ENCODE results near the gene TTC27. TPM values are rescaled to one million over a fixed set of nuclear protein-coding genes. Genes with fewer than 3 reads are reported as not detected.

TTC27 gene
- total and polyA plus RNA-seq, 8 donors: 3.4 to 13.3 (median 9.9) TPM

DNA sequence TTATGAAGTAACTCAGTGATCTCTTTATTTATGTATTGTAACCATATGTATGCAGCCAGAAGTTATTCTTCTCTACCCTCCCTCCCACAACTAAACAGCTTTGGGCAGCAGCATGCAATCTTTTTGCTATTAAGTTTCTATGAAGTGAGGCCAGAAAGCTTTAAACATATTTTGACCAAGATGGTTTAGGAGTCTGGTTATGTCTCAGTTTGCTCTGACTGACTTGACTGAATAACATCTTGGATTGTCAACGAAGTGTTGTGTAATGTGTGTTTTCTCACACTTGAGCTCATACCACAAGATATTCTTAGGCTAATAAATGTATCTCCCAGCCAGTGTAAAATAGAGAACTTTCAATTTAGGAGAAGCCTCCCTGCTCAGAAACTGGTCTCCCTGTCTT lies 104.3 kb downstream of the TTC27 start:
- intact Hi-C loops (cut with DNase I): no loop called here
- no peak for ATAC-seq

DNA sequence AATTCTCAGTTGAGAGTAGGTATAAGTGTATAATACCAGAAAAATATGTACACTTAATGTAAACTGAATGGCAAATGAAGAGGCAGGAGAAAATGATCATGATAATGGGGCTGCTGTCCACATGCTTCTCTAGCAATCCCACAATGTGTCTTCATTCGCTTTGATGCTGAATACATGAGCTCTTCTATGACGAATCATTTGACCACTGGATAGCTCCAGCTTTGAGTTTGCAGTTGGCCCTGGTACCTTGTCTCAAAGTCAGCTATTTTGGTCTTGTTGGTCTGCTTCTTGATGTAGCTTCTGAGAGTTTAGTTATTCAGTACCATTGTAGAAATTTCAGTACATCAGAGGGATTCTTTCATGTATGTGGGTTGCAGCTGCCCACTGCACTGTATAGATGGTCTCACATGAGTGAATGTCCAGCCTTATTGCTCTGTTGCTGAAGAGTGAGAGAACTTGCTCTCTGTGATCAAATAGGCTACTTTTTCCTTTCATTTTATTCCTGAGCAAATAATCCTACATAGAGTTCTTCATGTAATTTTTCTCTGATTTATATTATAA lies 105.1 kb downstream of the TTC27 start:
- DNase-seq: no peak
- no peak for ATAC-seq
- FAIRE-seq: no peak
- H3K4me1 ChIP-seq: no peaks in the 10 kb centered on the region
- WGBS, 2 donors: 97 to 99% methylated on average over 2 of the region's 2 CpGs
- TF ChIP-seq, protein P1, sequence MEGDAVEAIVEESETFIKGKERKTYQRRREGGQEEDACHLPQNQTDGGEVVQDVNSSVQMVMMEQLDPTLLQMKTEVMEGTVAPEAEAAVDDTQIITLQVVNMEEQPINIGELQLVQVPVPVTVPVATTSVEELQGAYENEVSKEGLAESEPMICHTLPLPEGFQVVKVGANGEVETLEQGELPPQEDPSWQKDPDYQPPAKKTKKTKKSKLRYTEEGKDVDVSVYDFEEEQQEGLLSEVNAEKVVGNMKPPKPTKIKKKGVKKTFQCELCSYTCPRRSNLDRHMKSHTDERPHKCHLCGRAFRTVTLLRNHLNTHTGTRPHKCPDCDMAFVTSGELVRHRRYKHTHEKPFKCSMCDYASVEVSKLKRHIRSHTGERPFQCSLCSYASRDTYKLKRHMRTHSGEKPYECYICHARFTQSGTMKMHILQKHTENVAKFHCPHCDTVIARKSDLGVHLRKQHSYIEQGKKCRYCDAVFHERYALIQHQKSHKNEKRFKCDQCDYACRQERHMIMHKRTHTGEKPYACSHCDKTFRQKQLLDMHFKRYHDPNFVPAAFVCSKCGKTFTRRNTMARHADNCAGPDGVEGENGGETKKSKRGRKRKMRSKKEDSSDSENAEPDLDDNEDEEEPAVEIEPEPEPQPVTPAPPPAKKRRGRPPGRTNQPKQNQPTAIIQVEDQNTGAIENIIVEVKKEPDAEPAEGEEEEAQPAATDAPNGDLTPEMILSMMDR (IDR thresholded peaks at IDR 0.05): no peak
- no peak overlapping the region for H3K27ac ChIP-seq
- intact Hi-C loops (cut with DNase I): no loop called here
- no peaks in the 10 kb centered on the region for H3K36me3 ChIP-seq
- H3K27me3 ChIP-seq: no peaks in the 10 kb centered on the region
- no peaks in the 10 kb centered on the region for H3K9me3 ChIP-seq
- no peak overlapping the region for H3K4me3 ChIP-seq

More for the DNA sequence above, 104.3 kb downstream of the TTC27 start:
- H3K9me3 ChIP-seq: no peaks in the 10 kb centered on the region
- H3K4me3 ChIP-seq: no peak overlapping the region
- no peaks in the 10 kb centered on the region for H3K27me3 ChIP-seq
- DNase-seq (no peak), FAIRE-seq (no peak)
- WGBS, 2 donors: 76 to 77% methylated on average over 1 of the region's 1 CpG
- H3K36me3 ChIP-seq: no peaks in the 10 kb centered on the region
- TF ChIP-seq, protein P1 (IDR thresholded peaks at IDR 0.05): no peak
- H3K27ac ChIP-seq: no peak overlapping the region
- no peaks in the 10 kb centered on the region for H3K4me1 ChIP-seq

DNA sequence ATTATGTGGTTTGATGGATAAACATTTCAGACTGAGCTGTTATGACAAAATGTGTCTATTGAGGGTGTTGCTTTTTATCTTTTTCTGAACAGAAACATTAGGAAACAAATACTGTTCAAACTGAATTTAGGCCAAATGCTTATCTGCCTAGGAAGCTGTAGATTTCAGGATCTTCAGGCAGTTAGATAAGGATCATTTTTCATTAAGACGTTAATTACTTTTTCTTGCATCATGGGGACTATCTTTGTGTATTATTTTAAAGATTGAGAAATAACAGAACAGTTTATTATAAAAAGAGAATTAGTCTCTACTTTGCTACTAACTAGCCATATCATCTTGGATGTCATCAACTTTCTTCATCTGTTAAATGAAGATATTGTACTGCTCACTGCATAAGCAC lies 107.5 kb downstream of the TTC27 start:
- H3K36me3 ChIP-seq: no peaks in the 10 kb centered on the region
- TF ChIP-seq, protein P1 (IDR thresholded peaks at IDR 0.05): no peak
- DNase-seq (no peak), FAIRE-seq (no peak), ATAC-seq (no peak)
- H3K4me1 ChIP-seq: no peaks in the 10 kb centered on the region
- H3K27me3 ChIP-seq: no peaks in the 10 kb centered on the region
- H3K4me3 ChIP-seq: no peak overlapping the region
- H3K27ac ChIP-seq: no peak overlapping the region
- H3K9me3 ChIP-seq: no peaks in the 10 kb centered on the region
- intact Hi-C loops (cut with DNase I): no loop called here
- 53 to 62% methylated on average over 1 of the region's 1 CpG for WGBS, 2 donors

DNA sequence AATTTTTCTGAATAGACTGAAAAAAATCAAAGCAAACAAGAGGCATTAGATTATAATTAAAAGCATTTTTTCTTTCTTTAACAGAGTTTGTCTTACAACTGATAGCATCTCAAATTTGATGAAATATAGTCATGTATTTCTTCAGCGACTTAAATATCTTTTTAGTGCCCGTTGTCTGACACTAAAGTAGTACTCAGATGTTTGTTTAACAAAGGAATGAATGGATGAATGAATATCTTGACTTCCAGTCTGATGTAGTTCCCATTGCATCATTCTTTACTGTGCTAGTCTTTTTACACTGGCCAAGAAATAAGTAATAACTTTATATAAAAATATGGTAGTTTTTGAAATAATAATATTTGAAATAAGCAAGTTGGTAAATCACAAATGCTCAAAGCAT lies 111.1 kb downstream of the TTC27 start:
- FAIRE-seq (no peak), DNase-seq (no peak), ATAC-seq (no peak)
- Histone ChIP-seq H3K4me3 (no peak overlapping the region), H3K9me3 (no peaks in the 10 kb centered on the region), H3K36me3 (no peaks in the 10 kb centered on the region), H3K27ac (no peak overlapping the region), H3K27me3 (no peaks in the 10 kb centered on the region), H3K4me1 (no peaks in the 10 kb centered on the region)
- intact Hi-C loops (cut with DNase I): no loop called here
- 89 to 98% methylated on average over 2 of the region's 2 CpGs for WGBS, 2 donors
- TF ChIP-seq, protein P1 (IDR thresholded peaks at IDR 0.05): no peak

DNA sequence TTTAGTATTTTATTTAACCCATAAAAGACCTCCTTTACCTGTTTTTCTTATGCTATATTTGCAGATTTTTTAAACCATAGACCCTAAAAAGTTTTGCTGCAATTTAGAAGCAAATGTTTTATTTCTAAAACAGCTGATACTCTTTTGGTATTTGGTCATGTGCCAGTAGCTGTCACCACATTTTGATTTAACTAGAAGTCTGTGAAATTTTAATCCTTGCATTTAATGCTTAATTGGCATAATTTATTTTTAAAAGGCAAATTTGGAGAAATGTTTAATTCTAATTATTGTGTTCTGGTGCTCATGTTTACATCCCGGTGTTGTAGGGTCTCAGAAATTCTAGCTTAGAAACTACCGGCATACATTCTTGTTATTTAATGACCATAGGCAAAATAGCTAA lies 111.8 kb downstream of the TTC27 start:
- TF ChIP-seq, protein P1 (IDR thresholded peaks at IDR 0.05): no peak
- Histone ChIP-seq H3K27me3 (no peaks in the 10 kb centered on the region), H3K9me3 (no peaks in the 10 kb centered on the region), H3K4me3 (no peak overlapping the region), H3K36me3 (no peaks in the 10 kb centered on the region), H3K4me1 (no peaks in the 10 kb centered on the region), H3K27ac (no peak overlapping the region)
- FAIRE-seq (no peak), ATAC-seq (no peak), DNase-seq (no peak)
- WGBS, 2 donors: 82 to 84% methylated on average over 2 of the region's 2 CpGs
- intact Hi-C loops (cut with DNase I): no loop called here

Data from pancreas (tissue), 10 donors.